H9 (cell line): ENCODE results near the gene DOCK1. TPM values are rescaled to one million over a fixed set of nuclear protein-coding genes. Genes with fewer than 3 reads are reported as not detected.
A peak's percentile ranks its signal among the peaks of the same experiment; 100 is the strongest.

Source experiments
- DNase-seq: peaks from one replicate; pipeline ENCODE4 v3.0.0-alpha.2; 2017
- H2AFZ ChIP-seq: one replicate; pipeline ENCODE4 v1.6.1; 2013; ENCODE audit warnings: mild to moderate bottlenecking, low read length, control low read depth, moderate library complexity
- H2AK5ac ChIP-seq: 2 replicates; pipeline ENCODE4 v1.6.1; 2013; ENCODE audit warnings: low read length, control low read depth, mixed read lengths; ENCODE audit not compliant: insufficient read length
- H2BK120ac ChIP-seq: one replicate; pipeline ENCODE4 v1.6.1; 2013; ENCODE audit warnings: low read depth, mild to moderate bottlenecking, low read length, control low read depth, inconsistent platforms; ENCODE audit not compliant: poor library complexity, severe bottlenecking
- H2BK12ac ChIP-seq: 2 replicates; pipeline ENCODE4 v1.6.1; 2013; ENCODE audit warnings: low read length, control low read depth, mixed read lengths, low read depth; ENCODE audit not compliant: insufficient read length
- H2BK15ac ChIP-seq: 2 replicates; pipeline ENCODE4 v1.6.1; 2013; ENCODE audit warnings: low read depth, low read length, control low read depth
- H2BK20ac ChIP-seq: one replicate; pipeline ENCODE4 v1.6.1; 2013; ENCODE audit warnings: low read depth, mild to moderate bottlenecking, low read length, control low read depth, inconsistent platforms; ENCODE audit not compliant: poor library complexity, severe bottlenecking
- H2BK5ac ChIP-seq: 2 replicates; pipeline ENCODE4 v1.6.1; 2013; ENCODE audit warnings: low read length, control low read depth, mixed read lengths; ENCODE audit not compliant: insufficient read length
- H3K14ac ChIP-seq: 2 replicates; pipeline ENCODE4 v1.6.1; 2013; ENCODE audit warnings: low read length, control low read depth; ENCODE audit not compliant: insufficient read depth
- H3K18ac ChIP-seq: 2 replicates; pipeline ENCODE4 v1.6.1; 2013; ENCODE audit warnings: low read depth, mild to moderate bottlenecking, mixed read lengths, low read length, control low read depth; ENCODE audit not compliant: insufficient read length
- H3K23ac ChIP-seq: 2 replicates; pipeline ENCODE4 v1.6.1; 2013; ENCODE audit warnings: low read length, control low read depth, mixed read lengths, low read depth; ENCODE audit not compliant: insufficient read length
- H3K23me2 ChIP-seq: 2 replicates; pipeline ENCODE4 v1.6.1; 2013; ENCODE audit warnings: low read depth, mild to moderate bottlenecking, mixed read lengths, low read length, control low read depth; ENCODE audit not compliant: insufficient read length, poor library complexity, severe bottlenecking
- H3K27ac ChIP-seq: 2 replicates; pipeline ENCODE4 v1.5.1; 2013; ENCODE audit warnings: low read length, control low read depth, mixed read lengths, low read depth; ENCODE audit not compliant: insufficient read length
- H3K27me3 ChIP-seq: 2 replicates; pipeline ENCODE4 v1.6.1; 2013; ENCODE audit warnings: low read length, control low read depth, inconsistent platforms; ENCODE audit not compliant: insufficient read depth
- H3K4ac ChIP-seq: 2 replicates; pipeline ENCODE4 v1.6.1; 2013; ENCODE audit warnings: low read depth, mild to moderate bottlenecking, control low read depth, inconsistent platforms, low read length, moderate library complexity
- H3K4me1 ChIP-seq: 2 replicates; pipeline ENCODE4 v1.6.1; 2013; ENCODE audit warnings: low read length, control low read depth, inconsistent platforms; ENCODE audit not compliant: insufficient read depth
- H3K4me2 ChIP-seq: 2 replicates; pipeline ENCODE4 v1.6.1; 2013; ENCODE audit warnings: low read length, control low read depth, mixed read lengths; ENCODE audit not compliant: insufficient read length, insufficient read depth
- H3K56ac ChIP-seq: 2 replicates; pipeline ENCODE4 v1.6.1; 2013; ENCODE audit warnings: low read depth, mild to moderate bottlenecking, mixed read lengths, low read length, control low read depth; ENCODE audit not compliant: insufficient read length
- H3K79me1 ChIP-seq: 2 replicates; pipeline ENCODE4 v1.6.1; 2013; ENCODE audit warnings: low read depth, mild to moderate bottlenecking, moderate library complexity, low read length, control low read depth, inconsistent platforms; ENCODE audit not compliant: insufficient read depth, poor library complexity, severe bottlenecking
- H3K79me2 ChIP-seq: 2 replicates; pipeline ENCODE4 v1.6.1; 2013; ENCODE audit warnings: low read length, control low read depth, inconsistent platforms; ENCODE audit not compliant: insufficient read depth
- H3K9ac ChIP-seq: 2 replicates; pipeline ENCODE4 v1.6.1; 2013; ENCODE audit warnings: low read length, control low read depth, mixed read lengths; ENCODE audit not compliant: insufficient read length; ENCODE audit errors: extremely low read depth
- H3K9me3 ChIP-seq: one replicate; pipeline ENCODE4 v1.6.1; 2013; ENCODE audit warnings: low read depth, low read length, inconsistent platforms; ENCODE audit not compliant: control insufficient read depth
- H3T11ph ChIP-seq: one replicate; pipeline ENCODE4 v1.6.1; 2013; ENCODE audit warnings: mild to moderate bottlenecking, low read length, control low read depth, inconsistent platforms
- H4K20me1 ChIP-seq: one replicate; pipeline ENCODE4 v1.6.1; 2013; ENCODE audit not compliant: control insufficient read depth, insufficient read length, insufficient read depth
- H4K5ac ChIP-seq: 2 replicates; pipeline ENCODE4 v1.6.1; 2013; ENCODE audit warnings: low read depth, mild to moderate bottlenecking, mixed read lengths, low read length, control low read depth; ENCODE audit not compliant: insufficient read length
- H4K8ac ChIP-seq: replicated peaks from 2 replicates; pipeline ENCODE4 v1.6.1; 2013; ENCODE audit warnings: low read length, control low read depth, mixed read lengths, low read depth; ENCODE audit not compliant: insufficient read length
- H4K91ac ChIP-seq: 2 replicates; pipeline ENCODE4 v1.6.1; 2013; ENCODE audit warnings: low read depth, mild to moderate bottlenecking, moderate library complexity, mixed read lengths, low read length, control low read depth; ENCODE audit not compliant: insufficient read length
- H3K27ac Mint-ChIP-seq, 3 experiments: 2 replicates in 2 of 3; 3 replicates in 1 of 3; pipeline ENCODE4 v1.8.0; 2020 to 2021; ENCODE audit warnings: mixed read lengths in 3 of 3, mild to moderate bottlenecking in 1 of 3, moderate library complexity in 1 of 3
- H3K27me3 Mint-ChIP-seq: 2 replicates; pipeline ENCODE4 v1.8.0; 2021; ENCODE audit warnings: low read depth, mild to moderate bottlenecking, moderate library complexity, mixed read lengths
- H3K36me3 Mint-ChIP-seq, 3 experiments: 2 replicates in 2 of 3; 3 replicates in 1 of 3; pipeline ENCODE4 v1.8.0; 2020 to 2021; ENCODE audit warnings: low read depth in 3 of 3, mixed read lengths in 3 of 3; ENCODE audit not compliant: insufficient read depth in 1 of 3
- H3K4me1 Mint-ChIP-seq, 2 experiments: 2 replicates each; pipeline ENCODE4 v1.8.0; 2020; ENCODE audit warnings: mixed read lengths in 2 of 2
- H3K4me3 Mint-ChIP-seq, 2 experiments: 2 replicates in 1 of 2; 3 replicates in 1 of 2; pipeline ENCODE4 v1.8.0; 2020 to 2021; ENCODE audit warnings: mild to moderate bottlenecking in 2 of 2, mixed read lengths in 2 of 2, moderate library complexity in 1 of 2
- H3K9me3 Mint-ChIP-seq, 2 experiments: 2 replicates in 1 of 2; 3 replicates in 1 of 2; pipeline ENCODE4 v1.8.0; 2020; ENCODE audit warnings: mild to moderate bottlenecking in 2 of 2, mixed read lengths in 2 of 2, moderate library complexity in 1 of 2
- CTCF ChIP-seq: fragments of 200-600 bp; sonication (generic); conservative IDR thresholded peaks from 3 replicates; pipeline ENCODE4 v1.8.0; 2021; ENCODE audit warnings: antibody characterized with exemption, mild to moderate bottlenecking
- WGBS: extraction: QIAGEN DNeasy Blood & Tissue Kit; methylation state at CpG from one replicate; pipeline ENCODE4 v1.1.7; 2013; ENCODE audit warnings: missing lambda C conversion rate, low lambda C conversion rate, mixed read lengths; ENCODE audit not compliant: insufficient read length; ENCODE audit errors: extremely low coverage; 5-methylcytosine and 5-hydroxymethylcytosine counted together
- total RNA-seq: library from RNA; stranded (reverse); gene quantifications from 2 replicates; pipeline ENCODE4 v1.2.1, GENCODE V29; 2021

The DOCK1 gene
- total RNA-seq, 1 experiment from 2014 or later: 57.0 TPM

- H3K9me3 ChIP-seq: no peaks in the 10 kb centered on the region
- no CpG with 5 or more reads among the region's 23 CpGs for WGBS
- no peaks in the 10 kb centered on the region for H3K23me2 ChIP-seq
- no peak overlapping the region for H3K27ac ChIP-seq
- H3K23ac ChIP-seq: no peak overlapping the region
- Mint-ChIP-seq H3K4me3 (no peak overlapping the region), H3K36me3 (peaks cover 0 to 9% (median 3%) of the 10 kb centered on the region in 3 experiments; a peak in 3 of 7 replicates), H3K9me3 (no peaks in the 10 kb centered on the region), H3K27ac (peak overlapping the region; percentile 31 to 38 (median 35); a peak in 3 of 7 replicates), H3K27me3 (no peaks in the 10 kb centered on the region), H3K4me1 (peaks cover 22 to 37% of the 10 kb centered on the region in 2 experiments)
- TF ChIP-seq CTCF: peak; percentile 18; the same call in 2 of the 3 replicates
- no peak overlapping the region for H3K4me2 ChIP-seq
- no peak overlapping the region for H4K5ac ChIP-seq
- no peak overlapping the region for H2BK5ac ChIP-seq
- DNase-seq: peak; percentile 46
- no peak overlapping the region for H3K14ac ChIP-seq
- no peak overlapping the region for H3K56ac ChIP-seq
- no peak overlapping the region for H2BK120ac ChIP-seq
- H3K4ac ChIP-seq: no peak overlapping the region
- H2BK20ac ChIP-seq: no peak overlapping the region
- H3K79me2 ChIP-seq: no peaks in the 10 kb centered on the region
- H3K18ac ChIP-seq: no peak overlapping the region
- no peaks in the 10 kb centered on the region for H3K79me1 ChIP-seq
- H3K27me3 ChIP-seq: no peaks in the 10 kb centered on the region
- no peaks in the 10 kb centered on the region for H3K4me1 ChIP-seq
- H3K9ac ChIP-seq: no peak overlapping the region
- H3T11ph ChIP-seq: no peak overlapping the region
- no peak overlapping the region for H4K91ac ChIP-seq
- H2AK5ac ChIP-seq: no peak overlapping the region
- H2BK15ac ChIP-seq: no peak overlapping the region
- H4K20me1 ChIP-seq: no peaks in the 10 kb centered on the region
- H4K8ac ChIP-seq: no peak overlapping the region
- no peak overlapping the region for H2BK12ac ChIP-seq
- H2AFZ ChIP-seq: no peak overlapping the region
Observed at GRCh38 chr10:127347202-127347959, 442.2 kb downstream of the DOCK1 start.
